HG03039 (cell line): ENCODE data around the gene PLPPR3.

Experiments
- ATAC-seq: cut with Tn5 transposase; IDR thresholded peaks from one replicate; pipeline ENCODE4 v1.9.1; 2021; ENCODE audit warnings: mild to moderate bottlenecking, moderate library complexity; ENCODE audit not compliant: unreplicated experiment

Gene PLPPR3

GRCh38 chr19:821825-822503, at the start of gene PLPPR3:
Gene PLPPR3 (minus strand): TSS chr19:821955. CDS start chr19:821559, 396 bp downstream.
- no peak for ATAC-seq

GRCh38 chr19:870963-871401, 49.2 kb upstream of the PLPPR3 start:
- no peak for ATAC-seq

GRCh38 chr19:870314-870713, 48.6 kb upstream of the PLPPR3 start:
- no peak for ATAC-seq

GRCh38 chr19:869245-870177, 47.8 kb upstream of the PLPPR3 start:
- ATAC-seq, result no peak

DNA sequence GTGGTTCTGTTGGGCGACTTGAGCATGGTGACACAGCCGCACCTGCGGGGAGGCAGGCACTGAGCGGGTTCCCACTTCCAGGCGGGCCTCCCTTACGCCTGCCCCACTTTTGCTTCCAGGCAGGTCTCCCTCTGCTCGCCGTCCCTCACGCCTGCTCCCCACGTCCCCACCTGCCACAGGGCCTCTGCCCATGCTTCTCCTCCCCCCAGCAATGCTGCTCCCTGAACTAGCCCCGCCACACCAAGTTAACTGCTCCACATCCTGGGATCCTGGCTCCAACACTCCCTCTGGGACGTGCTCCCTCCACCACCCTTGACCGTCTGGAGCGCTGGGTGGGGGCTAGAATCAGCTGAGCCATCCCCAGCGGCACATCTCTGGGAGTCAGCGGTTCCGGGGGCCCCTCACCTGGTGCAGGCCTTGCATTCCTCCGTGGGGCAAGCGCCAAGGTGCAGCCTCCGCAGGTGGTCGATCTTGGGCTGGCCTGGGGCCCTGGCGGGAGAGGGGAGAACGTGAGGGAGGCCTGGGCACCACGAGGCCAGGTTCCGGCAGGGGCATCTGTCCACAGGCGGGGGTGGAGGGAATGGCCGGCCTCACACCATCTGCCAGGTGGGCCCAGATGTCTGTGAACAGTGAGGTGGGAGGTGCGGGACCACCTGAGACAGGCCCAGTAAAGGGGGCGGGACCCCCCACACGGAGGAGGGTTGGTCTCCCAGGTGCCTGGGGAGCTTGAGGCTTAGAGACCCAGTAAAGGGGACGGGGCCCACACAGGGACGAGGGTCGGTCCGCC, 46.9 kb upstream of the PLPPR3 start:
- no peak for ATAC-seq

- ATAC-seq, result no peak
Observed at GRCh38 chr19:867855-868457, 46.2 kb upstream of the PLPPR3 start.

GRCh38 chr19:867301-867793, 45.6 kb upstream of the PLPPR3 start:
- no peak for ATAC-seq

DNA sequence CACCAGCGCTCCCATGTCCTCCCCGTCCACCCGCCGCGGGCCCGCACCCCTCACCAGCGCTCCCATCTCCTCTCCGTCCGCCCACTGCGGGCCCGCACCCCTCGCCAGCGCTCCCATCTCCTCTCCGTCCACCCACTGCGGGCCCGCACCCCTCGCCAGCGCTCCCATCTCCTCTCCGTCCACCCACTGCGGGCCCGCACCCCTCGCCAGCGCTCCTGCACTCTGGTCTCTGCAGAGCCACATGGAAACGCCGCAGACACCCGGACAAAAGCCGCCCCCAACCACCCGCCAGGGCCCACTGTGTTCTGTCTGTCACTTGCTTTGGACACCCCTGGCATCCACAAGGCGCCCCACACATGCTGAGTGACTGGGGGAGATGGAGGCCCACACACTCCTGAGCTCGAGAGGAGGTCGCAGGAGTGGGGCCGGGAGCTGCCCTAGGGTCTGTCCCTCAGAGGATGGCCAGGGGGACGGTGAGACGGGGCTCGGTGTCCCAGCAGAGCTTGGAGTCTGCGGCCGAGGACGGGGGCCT, 45.1 kb upstream of the PLPPR3 start:
- ATAC-seq, result no peak

DNA sequence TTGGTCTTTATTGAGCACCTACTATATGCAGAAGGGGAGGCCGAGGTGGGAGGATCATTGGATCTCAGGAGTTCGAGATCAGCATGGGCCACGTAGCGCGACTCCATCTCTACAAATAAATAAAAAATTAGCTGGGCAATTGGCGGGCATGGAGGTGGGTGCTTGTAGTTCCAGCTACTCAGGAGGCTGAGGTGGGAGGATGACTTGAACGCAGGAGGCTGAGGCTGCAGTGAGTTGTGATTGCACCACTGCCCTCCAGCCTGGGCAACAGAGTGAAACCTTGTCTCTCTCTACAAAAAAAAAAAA, 41.5 kb upstream of the PLPPR3 start:
- no peak for ATAC-seq

GRCh38 chr19:862581-863314, 41.0 kb upstream of the PLPPR3 start:
- no peak for ATAC-seq

- ATAC-seq, result no peak
Observed at GRCh38 chr19:861756-862580, 40.2 kb upstream of the PLPPR3 start.

- no peak for ATAC-seq
Observed at GRCh38 chr19:861141-861755, 39.5 kb upstream of the PLPPR3 start.

DNA sequence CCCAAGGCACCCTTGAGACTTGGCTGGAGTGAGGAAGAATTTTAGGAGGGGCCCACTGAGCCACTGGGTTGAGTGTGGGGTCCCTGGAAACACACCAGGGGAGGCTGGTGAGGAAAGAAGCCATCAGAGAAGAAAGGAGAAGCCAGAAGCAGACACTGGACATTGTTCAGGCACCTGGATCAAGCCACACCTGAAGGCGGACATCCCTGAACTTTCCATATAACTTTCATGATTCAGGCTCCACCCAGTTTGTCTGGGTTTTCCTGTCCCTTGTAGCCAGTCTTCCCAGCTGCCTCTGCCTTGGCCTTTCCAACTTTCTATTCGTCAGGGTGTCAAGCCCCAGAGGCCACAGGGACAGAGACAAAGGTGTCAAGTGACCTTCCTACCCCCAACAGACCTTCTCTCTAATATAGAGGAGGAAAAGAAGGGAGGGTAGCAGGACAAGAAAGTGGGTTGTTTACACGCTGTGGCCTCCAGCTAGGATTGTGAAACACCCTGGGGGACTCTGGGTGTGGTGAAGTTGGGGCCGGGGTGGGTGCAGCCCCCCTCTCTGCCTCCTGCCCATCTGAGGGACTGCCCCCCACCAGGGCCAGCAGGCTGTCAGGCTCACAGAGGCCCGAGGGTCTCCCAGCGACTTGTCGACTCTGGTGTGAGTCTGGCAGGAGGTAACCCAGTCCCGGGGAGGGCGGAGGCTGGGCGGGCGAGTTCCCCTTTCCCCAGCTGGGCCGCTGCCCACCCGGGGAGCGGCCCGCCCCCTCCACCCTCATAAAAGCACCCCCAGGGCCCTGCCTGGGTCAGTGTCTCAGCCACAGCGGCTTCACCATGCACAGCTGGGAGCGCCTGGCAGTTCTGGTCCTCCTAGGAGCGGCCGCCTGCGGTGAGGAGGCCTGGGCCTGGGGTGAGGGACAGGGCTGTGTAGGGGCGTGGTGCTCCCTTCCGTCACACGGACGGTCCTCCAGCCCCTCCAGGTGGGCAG, 37.4 kb upstream of the PLPPR3 start, which contains the start of gene CFD:
Gene CFD (plus strand): TSS at position 797 of the 976 bp plus-strand sequence. CDS start 26 bp downstream, at position 823.
- ATAC-seq, result no peak

DNA sequence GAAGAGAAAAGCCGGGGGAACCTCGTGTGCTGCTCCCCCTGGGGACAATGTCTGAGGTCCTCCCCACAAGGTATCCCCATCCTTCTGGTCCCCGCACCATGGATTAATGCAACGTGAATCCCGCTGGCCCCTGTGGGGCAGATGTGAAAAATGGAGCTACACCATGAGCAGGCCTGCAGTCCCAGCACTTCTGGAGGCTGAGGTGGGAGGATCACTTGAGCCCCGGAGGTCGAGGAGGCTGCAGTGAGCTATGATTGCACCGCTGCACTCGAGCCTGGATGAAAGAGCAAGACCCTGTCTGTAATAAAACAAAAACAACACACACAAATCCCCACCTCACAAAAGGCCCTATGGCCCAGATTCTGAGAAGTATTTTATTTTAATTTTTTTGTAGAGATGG, 36.5 kb upstream of the PLPPR3 start:
- no peak for ATAC-seq

GRCh38 chr19:855566-856120, 33.9 kb upstream of the PLPPR3 start:
- no peak for ATAC-seq

DNA sequence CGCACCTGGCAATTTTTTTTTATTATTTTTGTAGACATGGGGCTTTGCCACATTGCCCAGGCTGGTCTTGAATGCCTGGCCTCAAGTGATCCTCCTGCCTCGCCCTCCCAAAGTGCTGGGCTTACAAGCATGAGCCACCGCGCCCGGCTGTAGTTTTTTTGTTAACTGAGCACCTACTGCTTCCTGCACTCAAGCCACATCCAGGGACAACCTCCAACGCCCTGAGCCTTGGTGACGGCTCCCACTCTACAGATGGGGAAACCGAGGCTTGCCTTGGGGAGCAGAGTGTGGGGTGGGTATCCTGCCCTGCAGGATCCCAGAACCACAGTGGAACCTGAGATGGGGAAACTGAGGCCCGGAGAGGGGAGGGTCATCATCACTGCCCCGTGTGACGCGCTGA, 33.4 kb upstream of the PLPPR3 start:
- no peak for ATAC-seq

GRCh38 chr19:854549-854948, 32.8 kb upstream of the PLPPR3 start:
- no peak for ATAC-seq
